HTERT RPE-1 (cell line): ENCODE measurements around the gene PTPRU.

Experiments
- in situ Hi-C: fragments of 300-500 bp; cut with MboI; formaldehyde crosslinking; loops from 4 replicates; pipeline ENCODE4 v1.14.3; 2020; ENCODE audit warnings: low sequenced_read_pairs

PTPRU gene

GRCh38 chr1:29327223-29327935 lies 91.1 kb downstream of the PTPRU start:
- in situ Hi-C loops, result no loop called here

- in situ Hi-C loops, result no loop called here
Observed at GRCh38 chr1:29329022-29329775, 92.9 kb downstream of the PTPRU start.

GRCh38 chr1:29330089-29330488 lies 93.8 kb downstream of the PTPRU start:
- in situ Hi-C loops, result no loop called here

GRCh38 chr1:29330856-29331255 lies 94.5 kb downstream of the PTPRU start:
- in situ Hi-C loops, result no loop called here

GRCh38 chr1:29331309-29331708 lies 95.0 kb downstream of the PTPRU start:
- in situ Hi-C loops, result no loop called here

- in situ Hi-C loops, result no loop called here
Observed at GRCh38 chr1:29331729-29332128, 95.4 kb downstream of the PTPRU start.

GRCh38 chr1:29332204-29332603 lies 95.9 kb downstream of the PTPRU start:
- in situ Hi-C loops, result no loop called here

- in situ Hi-C loops, result no loop called here
Observed at GRCh38 chr1:29333008-29333407, 96.7 kb downstream of the PTPRU start.

GRCh38 chr1:29335573-29335972 lies 99.3 kb downstream of the PTPRU start:
- in situ Hi-C loops, result no loop called here

- in situ Hi-C loops, result no loop called here
Observed at GRCh38 chr1:29338908-29339575, 102.7 kb downstream of the PTPRU start.

- in situ Hi-C loops, result no loop called here
Observed at GRCh38 chr1:29341936-29342335, 105.6 kb downstream of the PTPRU start.

- in situ Hi-C loops, result no loop called here
Observed at GRCh38 chr1:29342351-29342750, 106.0 kb downstream of the PTPRU start.

GRCh38 chr1:29342983-29343382 lies 106.7 kb downstream of the PTPRU start:
- in situ Hi-C loops, result no loop called here

GRCh38 chr1:29343476-29343875 lies 107.2 kb downstream of the PTPRU start:
- in situ Hi-C loops, result no loop called here

- in situ Hi-C loops, result no loop called here
Observed at GRCh38 chr1:29343908-29344307, 107.6 kb downstream of the PTPRU start.

- in situ Hi-C loops, result no loop called here
Observed at GRCh38 chr1:29344336-29344735, 108.0 kb downstream of the PTPRU start.

GRCh38 chr1:29346576-29346975 lies 110.3 kb downstream of the PTPRU start:
- in situ Hi-C loops, result no loop called here

GRCh38 chr1:29349871-29350491 lies 113.7 kb downstream of the PTPRU start:
- in situ Hi-C loops, result no loop called here

- in situ Hi-C loops, result no loop called here
Observed at GRCh38 chr1:29352719-29353420, 116.5 kb downstream of the PTPRU start.

- in situ Hi-C loops, result no loop called here
Observed at GRCh38 chr1:29354511-29355098, 118.3 kb downstream of the PTPRU start.
